ENCODE data around the gene ST8SIA6. TPM values are rescaled to one million over a fixed set of nuclear protein-coding genes. Genes with fewer than 3 reads are reported as not detected.

Gene ST8SIA6
- total RNA-seq, 1 donor from 2014 or later = 1.7 TPM

- no peak for DNase-seq (ENCODE audit: low spot score)
- no peak for TF ChIP-seq CTCF (IDR thresholded peaks at IDR 0.05; ENCODE audit: unreplicated experiment)
- Mint-ChIP-seq H3K27ac (ENCODE audit: unreplicated experiment) (no peak overlapping the region), H3K36me3 (ENCODE audit: low read depth, unreplicated experiment) (peaks cover 16% of the 10 kb centered on the region), H3K27me3 (ENCODE audit: unreplicated experiment) (peaks cover 6% of the 10 kb centered on the region), H3K4me3 (ENCODE audit: unreplicated experiment) (no peak overlapping the region), H3K9me3 (ENCODE audit: unreplicated experiment) (peaks cover 6% of the 10 kb centered on the region), H3K4me1 (ENCODE audit: unreplicated experiment) (peaks cover 8% of the 10 kb centered on the region)
Measured at GRCh38 chr10:17452060-17452841, 2.1 kb downstream of the ST8SIA6 start.

- peaks cover 14% of the 10 kb centered on the region for H3K4me1 Mint-ChIP-seq (ENCODE audit: unreplicated experiment)
- no peak for TF ChIP-seq CTCF (IDR thresholded peaks at IDR 0.05; ENCODE audit: unreplicated experiment)
- H3K9me3 Mint-ChIP-seq (ENCODE audit: unreplicated experiment) = peaks cover 6% of the 10 kb centered on the region
- H3K4me3 Mint-ChIP-seq (ENCODE audit: unreplicated experiment) = no peak overlapping the region
- peaks cover 19% of the 10 kb centered on the region for H3K36me3 Mint-ChIP-seq (ENCODE audit: low read depth, unreplicated experiment)
- DNase-seq (ENCODE audit: low spot score) = no peak
- no peak overlapping the region for H3K27ac Mint-ChIP-seq (ENCODE audit: unreplicated experiment)
- peaks cover 8% of the 10 kb centered on the region for H3K27me3 Mint-ChIP-seq (ENCODE audit: unreplicated experiment)
Measured at GRCh38 chr10:17450024-17450423, 4.4 kb downstream of the ST8SIA6 start.

GRCh38 chr10:17445400-17445998 is 8.9 kb downstream of the ST8SIA6 start:
- peaks cover 6% of the 10 kb centered on the region for H3K9me3 Mint-ChIP-seq (ENCODE audit: unreplicated experiment)
- no peak for DNase-seq (ENCODE audit: low spot score)
- no peak overlapping the region for H3K4me3 Mint-ChIP-seq (ENCODE audit: unreplicated experiment)
- peaks cover 2% of the 10 kb centered on the region for H3K27me3 Mint-ChIP-seq (ENCODE audit: unreplicated experiment)
- H3K4me1 Mint-ChIP-seq (ENCODE audit: unreplicated experiment) = peaks cover 19% of the 10 kb centered on the region
- no peak for TF ChIP-seq CTCF (IDR thresholded peaks at IDR 0.05; ENCODE audit: unreplicated experiment)
- H3K36me3 Mint-ChIP-seq (ENCODE audit: low read depth, unreplicated experiment) = peaks cover 19% of the 10 kb centered on the region
- H3K27ac Mint-ChIP-seq (ENCODE audit: unreplicated experiment) = no peak overlapping the region

GRCh38 chr10:17444388-17444714 is 10.0 kb downstream of the ST8SIA6 start:
- no peak overlapping the region for H3K4me3 Mint-ChIP-seq (ENCODE audit: unreplicated experiment)
- DNase-seq (ENCODE audit: low spot score) = no peak
- peaks cover 6% of the 10 kb centered on the region for H3K9me3 Mint-ChIP-seq (ENCODE audit: unreplicated experiment)
- peaks cover 11% of the 10 kb centered on the region for H3K36me3 Mint-ChIP-seq (ENCODE audit: low read depth, unreplicated experiment)
- H3K4me1 Mint-ChIP-seq (ENCODE audit: unreplicated experiment) = peaks cover 19% of the 10 kb centered on the region
- TF ChIP-seq CTCF (IDR thresholded peaks at IDR 0.05; ENCODE audit: unreplicated experiment) = no peak
- H3K27me3 Mint-ChIP-seq (ENCODE audit: unreplicated experiment) = peaks cover 2% of the 10 kb centered on the region
- H3K27ac Mint-ChIP-seq (ENCODE audit: unreplicated experiment) = no peak overlapping the region

GRCh38 chr10:17443707-17444387 is 10.5 kb downstream of the ST8SIA6 start:
- Mint-ChIP-seq H3K4me1 (ENCODE audit: unreplicated experiment) (peaks cover 19% of the 10 kb centered on the region), H3K4me3 (ENCODE audit: unreplicated experiment) (no peak overlapping the region), H3K9me3 (ENCODE audit: unreplicated experiment) (peaks cover 6% of the 10 kb centered on the region), H3K36me3 (ENCODE audit: low read depth, unreplicated experiment) (peaks cover 8% of the 10 kb centered on the region), H3K27me3 (ENCODE audit: unreplicated experiment) (peaks cover 2% of the 10 kb centered on the region), H3K27ac (ENCODE audit: unreplicated experiment) (no peak overlapping the region)
- DNase-seq (ENCODE audit: low spot score) = no peak
- no peak for TF ChIP-seq CTCF (IDR thresholded peaks at IDR 0.05; ENCODE audit: unreplicated experiment)

Data from endothelial cell (in vitro differentiated cells).